Measurements from ENCODE around the gene PFKFB3.

The PFKFB3 gene

GRCh38 chr10:6250745-6251144, 48.0 kb downstream of the PFKFB3 start:
- TF ChIP-seq ZNF610 (tag by site-specific recombination; IDR thresholded peaks at IDR 0.05; ENCODE audit: borderline replicate concordance) = no peak
- no peak for TF ChIP-seq ZNF174 (tag by site-specific recombination; IDR thresholded peaks at IDR 0.05)
- TF ChIP-seq KLF10 (tag by site-specific recombination; IDR thresholded peaks at IDR 0.05) = no peak
- no peak for TF ChIP-seq ZNF138 (tag by site-specific recombination; IDR thresholded peaks at IDR 0.05; ENCODE audit: borderline replicate concordance)
- no peak for TF ChIP-seq ZNF202 (tag by site-specific recombination; IDR thresholded peaks at IDR 0.05; ENCODE audit: borderline replicate concordance)
- TF ChIP-seq, protein P1, sequence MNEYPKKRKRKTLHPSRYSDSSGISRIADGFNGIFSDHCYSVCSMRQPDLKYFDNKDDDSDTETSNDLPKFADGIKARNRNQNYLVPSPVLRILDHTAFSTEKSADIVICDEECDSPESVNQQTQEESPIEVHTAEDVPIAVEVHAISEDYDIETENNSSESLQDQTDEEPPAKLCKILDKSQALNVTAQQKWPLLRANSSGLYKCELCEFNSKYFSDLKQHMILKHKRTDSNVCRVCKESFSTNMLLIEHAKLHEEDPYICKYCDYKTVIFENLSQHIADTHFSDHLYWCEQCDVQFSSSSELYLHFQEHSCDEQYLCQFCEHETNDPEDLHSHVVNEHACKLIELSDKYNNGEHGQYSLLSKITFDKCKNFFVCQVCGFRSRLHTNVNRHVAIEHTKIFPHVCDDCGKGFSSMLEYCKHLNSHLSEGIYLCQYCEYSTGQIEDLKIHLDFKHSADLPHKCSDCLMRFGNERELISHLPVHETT (tag by site-specific recombination; IDR thresholded peaks at IDR 0.05) = no peak
- TF ChIP-seq, protein P2, sequence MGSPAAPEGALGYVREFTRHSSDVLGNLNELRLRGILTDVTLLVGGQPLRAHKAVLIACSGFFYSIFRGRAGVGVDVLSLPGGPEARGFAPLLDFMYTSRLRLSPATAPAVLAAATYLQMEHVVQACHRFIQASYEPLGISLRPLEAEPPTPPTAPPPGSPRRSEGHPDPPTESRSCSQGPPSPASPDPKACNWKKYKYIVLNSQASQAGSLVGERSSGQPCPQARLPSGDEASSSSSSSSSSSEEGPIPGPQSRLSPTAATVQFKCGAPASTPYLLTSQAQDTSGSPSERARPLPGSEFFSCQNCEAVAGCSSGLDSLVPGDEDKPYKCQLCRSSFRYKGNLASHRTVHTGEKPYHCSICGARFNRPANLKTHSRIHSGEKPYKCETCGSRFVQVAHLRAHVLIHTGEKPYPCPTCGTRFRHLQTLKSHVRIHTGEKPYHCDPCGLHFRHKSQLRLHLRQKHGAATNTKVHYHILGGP (tag by site-specific recombination; IDR thresholded peaks at IDR 0.05) = no peak
- TF ChIP-seq ZNF555 (tag by site-specific recombination; conservative IDR thresholded peaks at IDR 0.05) = no peak
- TF ChIP-seq, protein P3, sequence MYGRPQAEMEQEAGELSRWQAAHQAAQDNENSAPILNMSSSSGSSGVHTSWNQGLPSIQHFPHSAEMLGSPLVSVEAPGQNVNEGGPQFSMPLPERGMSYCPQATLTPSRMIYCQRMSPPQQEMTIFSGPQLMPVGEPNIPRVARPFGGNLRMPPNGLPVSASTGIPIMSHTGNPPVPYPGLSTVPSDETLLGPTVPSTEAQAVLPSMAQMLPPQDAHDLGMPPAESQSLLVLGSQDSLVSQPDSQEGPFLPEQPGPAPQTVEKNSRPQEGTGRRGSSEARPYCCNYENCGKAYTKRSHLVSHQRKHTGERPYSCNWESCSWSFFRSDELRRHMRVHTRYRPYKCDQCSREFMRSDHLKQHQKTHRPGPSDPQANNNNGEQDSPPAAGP (tag by site-specific recombination; IDR thresholded peaks at IDR 0.05) = no peak
- TF ChIP-seq ZFP3 (tag by site-specific recombination; IDR thresholded peaks at IDR 0.05; ENCODE audit: low read depth) = no peak
- TF ChIP-seq ZSCAN5A (tag by site-specific recombination; IDR thresholded peaks at IDR 0.05) = no peak
- TF ChIP-seq, protein P4, sequence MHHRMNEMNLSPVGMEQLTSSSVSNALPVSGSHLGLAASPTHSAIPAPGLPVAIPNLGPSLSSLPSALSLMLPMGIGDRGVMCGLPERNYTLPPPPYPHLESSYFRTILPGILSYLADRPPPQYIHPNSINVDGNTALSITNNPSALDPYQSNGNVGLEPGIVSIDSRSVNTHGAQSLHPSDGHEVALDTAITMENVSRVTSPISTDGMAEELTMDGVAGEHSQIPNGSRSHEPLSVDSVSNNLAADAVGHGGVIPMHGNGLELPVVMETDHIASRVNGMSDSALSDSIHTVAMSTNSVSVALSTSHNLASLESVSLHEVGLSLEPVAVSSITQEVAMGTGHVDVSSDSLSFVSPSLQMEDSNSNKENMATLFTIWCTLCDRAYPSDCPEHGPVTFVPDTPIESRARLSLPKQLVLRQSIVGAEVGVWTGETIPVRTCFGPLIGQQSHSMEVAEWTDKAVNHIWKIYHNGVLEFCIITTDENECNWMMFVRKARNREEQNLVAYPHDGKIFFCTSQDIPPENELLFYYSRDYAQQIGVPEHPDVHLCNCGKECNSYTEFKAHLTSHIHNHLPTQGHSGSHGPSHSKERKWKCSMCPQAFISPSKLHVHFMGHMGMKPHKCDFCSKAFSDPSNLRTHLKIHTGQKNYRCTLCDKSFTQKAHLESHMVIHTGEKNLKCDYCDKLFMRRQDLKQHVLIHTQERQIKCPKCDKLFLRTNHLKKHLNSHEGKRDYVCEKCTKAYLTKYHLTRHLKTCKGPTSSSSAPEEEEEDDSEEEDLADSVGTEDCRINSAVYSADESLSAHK (tag by site-specific recombination; IDR thresholded peaks at IDR 0.05) = no peak
- no peak for TF ChIP-seq ZNF704 (tag by site-specific recombination; IDR thresholded peaks at IDR 0.05)
- TF ChIP-seq GLIS1 (tag by site-specific recombination; IDR thresholded peaks at IDR 0.05) = no peak
- ChIA-PET CTCF (no interaction called here), POLR2A (no interaction called here)

DNA sequence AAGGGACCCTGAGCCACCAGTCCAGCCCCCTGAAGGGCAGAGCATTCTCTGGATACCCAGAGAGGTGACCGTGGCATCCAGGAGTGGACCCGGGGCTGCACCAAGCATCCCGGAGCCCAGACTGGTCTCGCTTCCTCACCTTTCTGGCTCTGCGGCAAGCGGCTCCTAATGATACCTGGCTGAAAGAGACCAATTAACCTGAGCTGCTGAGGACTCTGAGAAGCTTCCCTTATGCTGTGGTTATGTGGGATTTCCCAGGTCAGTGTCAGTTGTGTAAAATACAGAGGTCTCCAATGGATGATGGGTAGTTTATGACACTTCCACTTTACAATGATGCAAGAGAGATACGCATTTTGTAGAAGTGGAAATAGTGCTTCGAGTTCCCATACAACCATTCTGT, 51.5 kb downstream of the PFKFB3 start:
- no peak overlapping the region for H3K4me3 ChIP-seq (ENCODE audit: low read depth, low read length)
- CTCF ChIA-PET = no interaction called here
- H3K4me1 ChIP-seq (ENCODE audit: control insufficient read depth, insufficient read depth, low read length) = no peaks in the 10 kb centered on the region
- no peaks in the 10 kb centered on the region for H3K9me3 ChIP-seq (ENCODE audit: control insufficient read depth, insufficient read depth, low read depth, low read length)
- no peak overlapping the region for H3K27ac ChIP-seq (ENCODE audit: extremely low read depth, low read depth, low read length)
- H3K36me3 ChIP-seq (ENCODE audit: control insufficient read depth in 2 of 2, insufficient read depth in 1 of 2, low read length in 2 of 2) = no peaks in the 10 kb centered on the region
- POLR2A ChIA-PET = no interaction called here
- TF ChIP-seq ZNF280C (tag by site-specific recombination; IDR thresholded peaks at IDR 0.05) (no peak), ZNF174 (tag by site-specific recombination; IDR thresholded peaks at IDR 0.05) (no peak), CTCF (tag by site-specific recombination; IDR thresholded peaks at IDR 0.05) (no peak), ZXDB (tag by site-specific recombination; IDR thresholded peaks at IDR 0.05) (no peak), ZNF549 (tag by site-specific recombination; IDR thresholded peaks at IDR 0.05) (no peak)
- TF ChIP-seq, protein P5, sequence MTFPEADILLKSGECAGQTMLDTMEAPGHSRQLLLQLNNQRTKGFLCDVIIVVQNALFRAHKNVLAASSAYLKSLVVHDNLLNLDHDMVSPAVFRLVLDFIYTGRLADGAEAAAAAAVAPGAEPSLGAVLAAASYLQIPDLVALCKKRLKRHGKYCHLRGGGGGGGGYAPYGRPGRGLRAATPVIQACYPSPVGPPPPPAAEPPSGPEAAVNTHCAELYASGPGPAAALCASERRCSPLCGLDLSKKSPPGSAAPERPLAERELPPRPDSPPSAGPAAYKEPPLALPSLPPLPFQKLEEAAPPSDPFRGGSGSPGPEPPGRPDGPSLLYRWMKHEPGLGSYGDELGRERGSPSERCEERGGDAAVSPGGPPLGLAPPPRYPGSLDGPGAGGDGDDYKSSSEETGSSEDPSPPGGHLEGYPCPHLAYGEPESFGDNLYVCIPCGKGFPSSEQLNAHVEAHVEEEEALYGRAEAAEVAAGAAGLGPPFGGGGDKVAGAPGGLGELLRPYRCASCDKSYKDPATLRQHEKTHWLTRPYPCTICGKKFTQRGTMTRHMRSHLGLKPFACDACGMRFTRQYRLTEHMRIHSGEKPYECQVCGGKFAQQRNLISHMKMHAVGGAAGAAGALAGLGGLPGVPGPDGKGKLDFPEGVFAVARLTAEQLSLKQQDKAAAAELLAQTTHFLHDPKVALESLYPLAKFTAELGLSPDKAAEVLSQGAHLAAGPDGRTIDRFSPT (tag by site-specific recombination; IDR thresholded peaks at IDR 0.05) = no peak

More at GRCh38 chr10:6250745-6251144, 48.0 kb downstream of the PFKFB3 start:
- no peaks in the 10 kb centered on the region for H3K9me3 ChIP-seq (ENCODE audit: control insufficient read depth, insufficient read depth, low read depth, low read length)
- no peaks in the 10 kb centered on the region for H3K36me3 ChIP-seq (ENCODE audit: control insufficient read depth in 2 of 2, insufficient read depth in 1 of 2, low read length in 2 of 2)
- no peak overlapping the region for H3K4me3 ChIP-seq (ENCODE audit: low read depth, low read length)
- H3K27ac ChIP-seq (ENCODE audit: extremely low read depth, low read depth, low read length) = no peak overlapping the region
- H3K4me1 ChIP-seq (ENCODE audit: control insufficient read depth, insufficient read depth, low read length) = no peaks in the 10 kb centered on the region
